Nephron progenitor cell (in vitro differentiated cells): Measurements from ENCODE around the gene MRTFA.

Experiments
- DNase-seq: peaks from one replicate; pipeline ENCODE4 v3.0.0; 2021
- H3K27ac Mint-ChIP-seq: 2 replicates; pipeline ENCODE4 v1.8.0; 2021; ENCODE audit warnings: mild to moderate bottlenecking, moderate library complexity, mixed read lengths
- H3K27me3 Mint-ChIP-seq: 2 replicates; pipeline ENCODE4 v1.8.0; 2021; ENCODE audit warnings: mild to moderate bottlenecking, low read depth, mixed read lengths; ENCODE audit not compliant: poor library complexity
- H3K36me3 Mint-ChIP-seq: 2 replicates; pipeline ENCODE4 v1.8.0; 2021; ENCODE audit warnings: low read depth, mixed read lengths
- H3K4me1 Mint-ChIP-seq: 2 replicates; pipeline ENCODE4 v1.8.0; 2021; ENCODE audit warnings: mixed read lengths
- H3K4me3 Mint-ChIP-seq: 2 replicates; pipeline ENCODE4 v1.8.0; 2021; ENCODE audit warnings: mild to moderate bottlenecking, moderate library complexity, mixed read lengths
- H3K9me3 Mint-ChIP-seq: 2 replicates; pipeline ENCODE4 v1.8.0; 2021; ENCODE audit warnings: mild to moderate bottlenecking, moderate library complexity, mixed read lengths
- TF ChIP-seq, protein P1 (sequence below): fragments of 200-600 bp; sonication (generic); IDR thresholded peaks from 2 replicates; pipeline ENCODE4 v1.5.0; 2021; ENCODE audit warnings: antibody characterized with exemption

MRTFA gene

GRCh38 chr22:40451210-40451609 is 185.3 kb downstream of the MRTFA start:
- Mint-ChIP-seq H3K4me3 (no peak overlapping the region), H3K36me3 (peaks cover 8% of the 10 kb centered on the region), H3K4me1 (peaks cover 24% of the 10 kb centered on the region), H3K27ac (no peak overlapping the region), H3K9me3 (no peaks in the 10 kb centered on the region), H3K27me3 (no peaks in the 10 kb centered on the region)
- DNase-seq, result no peak
- TF ChIP-seq, protein P1, sequence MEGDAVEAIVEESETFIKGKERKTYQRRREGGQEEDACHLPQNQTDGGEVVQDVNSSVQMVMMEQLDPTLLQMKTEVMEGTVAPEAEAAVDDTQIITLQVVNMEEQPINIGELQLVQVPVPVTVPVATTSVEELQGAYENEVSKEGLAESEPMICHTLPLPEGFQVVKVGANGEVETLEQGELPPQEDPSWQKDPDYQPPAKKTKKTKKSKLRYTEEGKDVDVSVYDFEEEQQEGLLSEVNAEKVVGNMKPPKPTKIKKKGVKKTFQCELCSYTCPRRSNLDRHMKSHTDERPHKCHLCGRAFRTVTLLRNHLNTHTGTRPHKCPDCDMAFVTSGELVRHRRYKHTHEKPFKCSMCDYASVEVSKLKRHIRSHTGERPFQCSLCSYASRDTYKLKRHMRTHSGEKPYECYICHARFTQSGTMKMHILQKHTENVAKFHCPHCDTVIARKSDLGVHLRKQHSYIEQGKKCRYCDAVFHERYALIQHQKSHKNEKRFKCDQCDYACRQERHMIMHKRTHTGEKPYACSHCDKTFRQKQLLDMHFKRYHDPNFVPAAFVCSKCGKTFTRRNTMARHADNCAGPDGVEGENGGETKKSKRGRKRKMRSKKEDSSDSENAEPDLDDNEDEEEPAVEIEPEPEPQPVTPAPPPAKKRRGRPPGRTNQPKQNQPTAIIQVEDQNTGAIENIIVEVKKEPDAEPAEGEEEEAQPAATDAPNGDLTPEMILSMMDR, result no peak

GRCh38 chr22:40450616-40451015 is 185.9 kb downstream of the MRTFA start:
- Mint-ChIP-seq H3K36me3 (peaks cover 14% of the 10 kb centered on the region), H3K4me1 (peaks cover 27% of the 10 kb centered on the region), H3K4me3 (no peak overlapping the region), H3K27ac (no peak overlapping the region), H3K27me3 (no peaks in the 10 kb centered on the region), H3K9me3 (peaks cover 3% of the 10 kb centered on the region)
- TF ChIP-seq, protein P1, result no peak
- DNase-seq, result no peak

DNA sequence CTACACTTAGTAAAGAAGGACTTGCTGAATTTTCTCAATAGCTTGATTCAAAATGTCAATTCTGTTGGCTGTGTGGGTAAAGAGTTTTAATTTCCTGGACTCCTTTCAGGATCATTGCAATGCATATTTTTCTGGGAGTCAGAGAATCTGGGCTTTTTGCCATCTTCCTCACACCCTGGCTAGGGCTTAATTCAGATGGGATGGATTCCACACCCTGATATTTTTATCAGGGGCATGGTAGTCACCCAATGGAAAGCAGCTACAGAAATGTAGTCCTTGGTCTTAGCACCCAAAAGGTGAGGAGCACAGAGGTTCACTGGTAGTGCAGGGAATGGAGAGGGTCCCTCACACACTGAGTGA is 186.9 kb downstream of the MRTFA start:
- TF ChIP-seq, protein P1, result no peak
- Mint-ChIP-seq H3K9me3 (peaks cover 10% of the 10 kb centered on the region), H3K4me3 (no peak overlapping the region), H3K27ac (no peak overlapping the region), H3K36me3 (peaks cover 21% of the 10 kb centered on the region), H3K4me1 (peaks cover 27% of the 10 kb centered on the region), H3K27me3 (no peaks in the 10 kb centered on the region)
- no peak for DNase-seq

- peaks cover 4% of the 10 kb centered on the region for H3K27me3 Mint-ChIP-seq
- H3K4me3 Mint-ChIP-seq, result no peak overlapping the region
- H3K4me1 Mint-ChIP-seq, result peaks cover 18% of the 10 kb centered on the region
- TF ChIP-seq, protein P1, result no peak
- H3K9me3 Mint-ChIP-seq, result peaks cover 19% of the 10 kb centered on the region
- no peak for DNase-seq
- H3K36me3 Mint-ChIP-seq, result peaks cover 24% of the 10 kb centered on the region
- peak overlapping the region; percentile 17 for H3K27ac Mint-ChIP-seq
Measured at GRCh38 chr22:40446203-40446602, 190.3 kb downstream of the MRTFA start.

DNA sequence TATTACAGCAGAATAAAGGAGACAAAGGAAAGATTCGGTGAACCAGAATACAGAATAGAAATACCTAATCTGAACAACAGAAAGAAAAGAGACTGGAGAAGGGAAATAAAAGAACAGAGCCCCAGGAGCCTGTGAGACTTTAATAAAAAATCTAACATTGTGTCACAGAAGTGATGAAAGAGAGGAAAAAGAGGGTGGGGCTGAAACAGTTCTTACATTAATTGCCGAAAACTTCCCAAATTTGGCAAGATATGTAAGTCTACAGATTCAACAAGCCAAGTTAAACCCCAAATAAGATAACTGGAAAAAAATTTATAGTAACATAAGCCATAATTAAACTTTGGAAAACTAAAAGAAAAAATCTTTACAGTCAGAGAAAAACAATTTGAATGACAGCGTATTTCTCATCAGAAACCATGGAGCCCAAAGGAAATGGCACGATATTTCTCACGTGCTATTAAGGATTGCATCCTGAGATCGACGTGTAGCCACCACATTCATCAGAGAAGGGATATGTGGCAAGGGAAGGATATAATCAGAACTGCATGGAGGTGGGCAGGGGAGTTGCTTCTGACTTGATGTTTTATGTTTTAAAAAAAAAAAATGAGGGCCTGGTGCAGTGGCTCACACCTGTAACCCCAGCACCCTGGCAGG is 192.2 kb downstream of the MRTFA start:
- DNase-seq, result no peak
- H3K27ac Mint-ChIP-seq, result no peak overlapping the region
- H3K36me3 Mint-ChIP-seq, result peaks cover 24% of the 10 kb centered on the region
- TF ChIP-seq, protein P1, result no peak
- H3K27me3 Mint-ChIP-seq, result peaks cover 4% of the 10 kb centered on the region
- no peak overlapping the region for H3K4me3 Mint-ChIP-seq
- H3K4me1 Mint-ChIP-seq, result peaks cover 18% of the 10 kb centered on the region
- peaks cover 19% of the 10 kb centered on the region for H3K9me3 Mint-ChIP-seq

DNA sequence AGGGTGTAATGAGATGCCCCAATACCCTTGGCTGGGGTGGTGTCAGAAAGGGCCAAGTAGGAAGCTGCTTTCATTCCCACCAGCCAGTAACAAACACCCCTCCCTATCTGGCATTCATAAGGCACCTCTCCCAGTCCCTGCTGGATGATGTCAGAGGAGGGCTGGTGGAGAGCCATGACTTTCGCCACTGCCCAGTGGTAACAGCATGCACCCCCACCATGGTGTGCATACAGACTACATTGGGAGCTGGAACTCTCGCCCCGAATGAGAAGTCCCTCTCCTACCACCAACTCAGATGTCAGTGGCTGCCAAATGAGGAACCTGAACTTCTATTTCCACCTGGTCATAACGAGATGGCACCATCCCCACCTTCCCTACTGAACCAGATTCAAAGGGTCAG is 192.8 kb downstream of the MRTFA start:
- TF ChIP-seq, protein P1, result no peak
- Mint-ChIP-seq H3K4me3 (no peak overlapping the region), H3K27ac (no peak overlapping the region), H3K36me3 (peaks cover 24% of the 10 kb centered on the region), H3K27me3 (peaks cover 4% of the 10 kb centered on the region), H3K4me1 (peaks cover 18% of the 10 kb centered on the region), H3K9me3 (peaks cover 19% of the 10 kb centered on the region)
- DNase-seq, result no peak
